HG02759 (cell line): ENCODE measurements around the gene DCTN2.
A peak's percentile ranks its signal among the peaks of the same experiment; 100 is the strongest.
"Not testable (repeated sequence)": the region's sequence is repeated elsewhere in the genome, so short reads cannot be mapped to it uniquely, and the experiment has no call there.

Experiments used
- ATAC-seq: cut with Tn5 transposase; IDR thresholded peaks from one replicate; pipeline ENCODE4 v1.9.1; 2021; ENCODE audit warnings: mild to moderate bottlenecking, moderate library complexity; ENCODE audit not compliant: unreplicated experiment

The DCTN2 gene

GRCh38 chr12:57546438-57547287 is at the start of gene DCTN2:
TSS of gene DCTN2 (minus strand) at chr12:57547192. CDS start at chr12:57547063, 129 bp downstream.
- ATAC-seq = peak; percentile 98

GRCh38 chr12:57593187-57593586 is 46.2 kb upstream of the DCTN2 start:
- ATAC-seq = no peak

- ATAC-seq = no peak
These were observed 45.7 kb upstream of the DCTN2 start for GRCh38 chr12:57592551-57593165.

- peak; percentile 14 for ATAC-seq
These were observed 44.9 kb upstream of the DCTN2 start for GRCh38 chr12:57591782-57592325.

- ATAC-seq = peak; percentile 99
These were observed 44.1 kb upstream of the DCTN2 start, which contains the start of gene PIP4K2C for GRCh38 chr12:57590864-57591781. TSS of gene PIP4K2C (plus strand) at chr12:57591192. CDS start at chr12:57591290, 98 bp downstream.

GRCh38 chr12:57590479-57590863 is 43.5 kb upstream of the DCTN2 start:
- ATAC-seq = no peak

- not testable (repeated sequence) for ATAC-seq
These were observed 42.1 kb upstream of the DCTN2 start for GRCh38 chr12:57588951-57589610.

- ATAC-seq = no peak
These were observed 39.9 kb upstream of the DCTN2 start for GRCh38 chr12:57586832-57587429.

GRCh38 chr12:57586128-57586527 is 39.1 kb upstream of the DCTN2 start:
- no peak for ATAC-seq

GRCh38 chr12:57585156-57585555 is 38.2 kb upstream of the DCTN2 start:
- ATAC-seq = no peak

- ATAC-seq = no peak
These were observed 37.7 kb upstream of the DCTN2 start for GRCh38 chr12:57584690-57585089.

- ATAC-seq = no peak
These were observed 37.1 kb upstream of the DCTN2 start for GRCh38 chr12:57584050-57584449.

- ATAC-seq = peak; percentile 95
These were observed 36.2 kb upstream of the DCTN2 start for GRCh38 chr12:57583008-57583831.

GRCh38 chr12:57582440-57582839 is 35.4 kb upstream of the DCTN2 start:
- ATAC-seq = no peak

- ATAC-seq = no peak
These were observed 34.8 kb upstream of the DCTN2 start for GRCh38 chr12:57581802-57582201.

- no peak for ATAC-seq
These were observed 33.4 kb upstream of the DCTN2 start for GRCh38 chr12:57580466-57580795.

GRCh38 chr12:57579677-57580465 is 32.9 kb upstream of the DCTN2 start:
- ATAC-seq = no peak

GRCh38 chr12:57579011-57579410 is 32.0 kb upstream of the DCTN2 start:
- ATAC-seq = no peak
